ENCODE results near the gene TNFRSF25.

TNFRSF25 gene

GRCh38 chr1:6423321-6423999 lies 42.5 kb downstream of the TNFRSF25 start:
- TF ChIP-seq, protein P1, sequence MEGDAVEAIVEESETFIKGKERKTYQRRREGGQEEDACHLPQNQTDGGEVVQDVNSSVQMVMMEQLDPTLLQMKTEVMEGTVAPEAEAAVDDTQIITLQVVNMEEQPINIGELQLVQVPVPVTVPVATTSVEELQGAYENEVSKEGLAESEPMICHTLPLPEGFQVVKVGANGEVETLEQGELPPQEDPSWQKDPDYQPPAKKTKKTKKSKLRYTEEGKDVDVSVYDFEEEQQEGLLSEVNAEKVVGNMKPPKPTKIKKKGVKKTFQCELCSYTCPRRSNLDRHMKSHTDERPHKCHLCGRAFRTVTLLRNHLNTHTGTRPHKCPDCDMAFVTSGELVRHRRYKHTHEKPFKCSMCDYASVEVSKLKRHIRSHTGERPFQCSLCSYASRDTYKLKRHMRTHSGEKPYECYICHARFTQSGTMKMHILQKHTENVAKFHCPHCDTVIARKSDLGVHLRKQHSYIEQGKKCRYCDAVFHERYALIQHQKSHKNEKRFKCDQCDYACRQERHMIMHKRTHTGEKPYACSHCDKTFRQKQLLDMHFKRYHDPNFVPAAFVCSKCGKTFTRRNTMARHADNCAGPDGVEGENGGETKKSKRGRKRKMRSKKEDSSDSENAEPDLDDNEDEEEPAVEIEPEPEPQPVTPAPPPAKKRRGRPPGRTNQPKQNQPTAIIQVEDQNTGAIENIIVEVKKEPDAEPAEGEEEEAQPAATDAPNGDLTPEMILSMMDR (IDR thresholded peaks at IDR 0.05; ENCODE audit: insufficient read depth, missing control alignments): peak; percentile 42
- no peak for DNase-seq (ENCODE audit: insufficient read length, low spot score)
- FAIRE-seq: no peak

- TF ChIP-seq, protein P1 (IDR thresholded peaks at IDR 0.05; ENCODE audit: insufficient read depth, missing control alignments): no peak
- no peak for DNase-seq (ENCODE audit: insufficient read length, low spot score)
- no peak for FAIRE-seq
Measured at GRCh38 chr1:6421266-6421665, 44.7 kb downstream of the TNFRSF25 start.

GRCh38 chr1:6420454-6421042 lies 45.4 kb downstream of the TNFRSF25 start:
- no peak for DNase-seq (ENCODE audit: insufficient read length, low spot score)
- no peak for FAIRE-seq
- TF ChIP-seq, protein P1 (IDR thresholded peaks at IDR 0.05; ENCODE audit: insufficient read depth, missing control alignments): no peak

GRCh38 chr1:6419804-6420453 lies 46.0 kb downstream of the TNFRSF25 start, which contains the start of gene HES2:
TSS of gene HES2 (minus strand) at chr1:6419919. CDS start at chr1:6419820, 99 bp downstream.
- FAIRE-seq (no peak), DNase-seq (ENCODE audit: insufficient read length, low spot score) (no peak)
- TF ChIP-seq, protein P1 (IDR thresholded peaks at IDR 0.05; ENCODE audit: insufficient read depth, missing control alignments): no peak

DNA sequence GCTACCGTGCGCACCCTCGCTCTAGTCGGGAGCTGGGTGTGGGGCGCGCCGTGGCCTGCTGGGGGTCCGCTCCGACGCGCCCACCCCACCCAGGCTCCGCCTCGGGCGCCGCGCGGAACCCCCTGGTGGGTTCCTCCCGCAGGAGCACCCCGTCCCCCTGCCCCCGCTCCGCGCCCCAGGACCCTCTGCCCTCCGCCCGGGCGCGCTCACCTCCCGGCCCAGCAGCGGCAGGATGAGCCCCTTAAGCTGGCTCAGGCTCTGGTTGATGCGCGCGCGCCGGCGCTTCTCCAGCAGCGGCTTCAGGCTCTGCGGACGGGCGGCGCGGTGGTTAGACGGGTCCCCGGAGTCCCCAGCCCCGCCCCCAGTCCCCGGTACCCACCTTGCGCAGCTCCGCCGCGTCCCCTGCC lies 46.6 kb downstream of the TNFRSF25 start:
- TF ChIP-seq, protein P1 (IDR thresholded peaks at IDR 0.05; ENCODE audit: insufficient read depth, missing control alignments): no peak
- FAIRE-seq: no peak
- peak; percentile 68 for DNase-seq (ENCODE audit: insufficient read length, low spot score)

DNA sequence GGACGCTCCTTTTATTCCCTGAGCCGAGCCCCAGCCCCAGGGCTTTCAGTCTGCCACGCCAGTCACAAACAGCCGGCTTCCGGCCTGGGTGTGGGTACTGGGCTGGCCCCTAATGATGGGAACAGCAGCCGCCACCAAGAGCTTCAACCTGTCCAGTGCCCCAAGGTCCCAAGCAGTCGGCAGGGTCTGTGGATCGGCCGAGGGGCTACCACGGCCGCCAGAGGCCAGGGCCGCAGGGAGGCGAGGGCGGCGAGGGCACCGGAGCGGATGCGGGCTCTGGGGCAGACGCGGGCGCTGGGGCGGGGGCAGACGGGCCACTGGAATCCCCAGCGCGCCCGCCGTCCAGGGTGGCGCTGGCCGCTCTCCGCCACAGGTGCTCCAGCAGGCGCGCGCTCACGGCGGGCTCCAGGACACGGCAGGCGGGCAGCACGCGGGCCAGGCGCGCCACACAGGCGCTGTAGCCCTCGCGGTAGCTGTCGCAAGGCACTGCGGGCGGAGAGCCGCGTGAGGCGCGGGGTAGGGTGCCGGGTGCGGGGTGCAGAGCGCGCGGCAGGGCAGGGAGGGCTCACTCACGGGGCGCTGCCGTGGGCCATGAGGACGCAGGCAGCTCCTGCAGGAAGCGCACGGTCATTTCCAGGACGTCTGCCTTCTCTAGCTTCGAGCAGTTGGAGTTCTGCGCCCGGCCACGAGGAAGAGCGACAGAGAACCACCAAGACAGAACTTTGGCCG lies 47.1 kb downstream of the TNFRSF25 start:
- DNase-seq (ENCODE audit: insufficient read length, low spot score) (no peak), FAIRE-seq (no peak)
- TF ChIP-seq, protein P1 (IDR thresholded peaks at IDR 0.05; ENCODE audit: insufficient read depth, missing control alignments): no peak
